HG02885 (cell line): ENCODE data around the gene NAALADL2.
A peak's percentile ranks its signal among the peaks of the same experiment; 100 is the strongest.
"Not testable (repeated sequence)": the region's sequence is repeated elsewhere in the genome, so short reads cannot be mapped to it uniquely, and the experiment has no call there.

Source experiments
- ATAC-seq: cut with Tn5 transposase; IDR thresholded peaks from one replicate; pipeline ENCODE4 v1.9.1; 2021; ENCODE audit warnings: mild to moderate bottlenecking; ENCODE audit not compliant: unreplicated experiment, poor library complexity

NAALADL2 gene

DNA sequence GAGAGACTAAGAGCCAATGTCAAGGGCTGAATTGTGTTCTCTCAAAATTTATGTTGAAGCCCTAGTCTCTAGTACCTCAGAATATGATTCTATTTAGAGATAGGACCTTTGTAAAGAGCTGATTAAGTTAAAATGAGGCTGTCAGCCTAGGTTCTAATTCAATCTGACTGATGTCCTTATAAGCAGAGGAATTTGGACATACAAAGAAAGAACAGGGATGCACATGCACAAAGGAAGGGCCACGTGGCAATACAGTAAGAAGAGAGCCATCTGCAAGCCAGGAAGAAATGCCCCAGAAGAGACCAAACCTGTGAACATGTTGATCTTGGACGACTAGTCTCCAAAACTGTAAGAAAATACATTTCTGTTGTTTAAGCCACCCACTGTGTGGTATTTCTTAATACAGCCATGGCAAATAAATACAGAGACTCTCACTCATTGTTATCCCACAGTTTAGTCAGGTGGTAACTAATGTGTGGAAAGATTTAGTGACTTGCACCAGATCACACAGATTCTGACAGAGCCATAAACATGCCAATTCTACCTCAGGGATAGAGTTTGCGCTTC is 652.2 kb downstream of the NAALADL2 start:
- ATAC-seq = no peak

GRCh38 chr3:175512700-175513099 is 653.6 kb downstream of the NAALADL2 start:
- ATAC-seq = no peak

DNA sequence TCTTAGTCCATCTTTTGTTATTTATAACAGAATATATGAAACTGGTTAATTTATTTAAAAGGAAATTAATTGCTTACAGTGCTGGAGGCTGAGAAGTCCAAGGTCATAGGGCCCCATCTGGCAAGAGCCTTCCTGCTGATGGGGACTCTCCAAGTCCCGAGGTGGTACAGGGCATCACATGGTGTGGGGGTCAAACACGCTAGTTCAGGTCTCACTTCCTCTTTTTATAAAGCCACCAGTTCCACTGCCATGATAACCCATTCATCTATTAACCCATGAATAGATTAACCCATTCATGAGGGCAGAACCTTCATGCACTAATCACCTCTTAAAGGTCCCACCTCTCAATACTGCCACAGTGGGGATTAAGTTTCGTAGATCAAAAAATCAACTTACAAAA is 659.3 kb downstream of the NAALADL2 start:
- ATAC-seq = peak; percentile 71

GRCh38 chr3:175521406-175521805 is 662.3 kb downstream of the NAALADL2 start:
- ATAC-seq = no peak

GRCh38 chr3:175526191-175526590 is 667.1 kb downstream of the NAALADL2 start:
- no peak for ATAC-seq

GRCh38 chr3:175526609-175527280 is 667.6 kb downstream of the NAALADL2 start:
- ATAC-seq = peak; percentile 49

DNA sequence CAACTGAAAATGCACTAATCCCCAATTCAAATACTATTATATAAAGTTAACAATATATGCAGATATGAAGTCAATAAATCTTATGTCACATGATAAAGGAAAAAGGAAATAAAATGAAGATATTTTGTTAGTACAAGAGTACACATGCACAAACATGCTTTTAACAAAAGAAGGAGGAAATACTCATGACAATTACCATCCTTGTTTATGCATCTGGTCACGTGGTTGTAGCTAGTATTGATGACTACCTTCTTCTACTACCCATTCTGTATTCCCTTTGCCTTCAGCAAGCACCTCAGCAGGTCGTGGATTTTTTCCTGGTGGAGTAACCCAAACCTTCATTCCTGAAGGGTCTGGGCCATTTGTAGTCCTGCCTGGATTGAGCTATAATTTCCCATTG is 669.6 kb downstream of the NAALADL2 start:
- ATAC-seq = not testable (repeated sequence)

GRCh38 chr3:175535351-175535750 is 676.2 kb downstream of the NAALADL2 start:
- no peak for ATAC-seq

DNA sequence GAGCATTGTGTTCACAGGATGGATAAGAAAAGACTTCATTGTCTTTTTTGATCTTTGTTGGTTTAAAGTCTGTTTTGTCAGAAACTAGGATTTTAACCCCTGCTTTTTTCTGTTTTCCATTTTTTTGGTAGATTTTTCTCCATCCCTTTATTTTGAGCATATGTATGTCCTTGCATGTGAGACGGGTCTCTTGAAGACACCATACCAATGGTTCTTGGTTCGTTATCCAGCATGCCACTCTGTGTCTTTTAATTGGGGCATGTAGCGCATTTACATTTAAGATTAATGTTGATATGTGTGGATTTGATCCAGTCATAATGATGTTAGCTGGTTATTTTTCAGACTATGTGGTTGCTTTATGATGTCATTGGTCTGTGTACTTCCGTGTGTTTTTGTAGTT is 687.0 kb downstream of the NAALADL2 start:
- no peak for ATAC-seq

GRCh38 chr3:175552929-175553328 is 693.8 kb downstream of the NAALADL2 start:
- ATAC-seq = no peak

DNA sequence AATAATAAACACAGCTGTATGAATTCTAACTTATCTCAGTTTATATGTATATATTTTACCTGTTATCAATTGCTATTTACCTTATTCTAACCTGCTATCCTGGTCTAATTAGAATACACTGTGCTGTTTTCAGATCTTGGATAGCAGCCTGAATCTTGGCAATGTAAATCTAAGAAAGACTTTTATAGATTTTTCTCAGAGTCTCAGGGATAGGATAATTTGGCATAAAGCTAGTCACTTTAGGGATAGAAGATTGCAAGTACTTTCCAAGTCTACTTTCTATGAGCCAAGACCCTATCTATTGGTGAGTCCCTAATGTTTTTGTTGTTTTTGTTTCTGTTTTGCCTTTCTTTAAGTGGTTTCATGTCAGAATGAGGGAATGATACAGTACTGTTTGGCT is 695.7 kb downstream of the NAALADL2 start:
- ATAC-seq = no peak

GRCh38 chr3:175558261-175558660 is 699.1 kb downstream of the NAALADL2 start:
- ATAC-seq = no peak

- no peak for ATAC-seq
Observed at GRCh38 chr3:175564363-175564762, 705.2 kb downstream of the NAALADL2 start.

DNA sequence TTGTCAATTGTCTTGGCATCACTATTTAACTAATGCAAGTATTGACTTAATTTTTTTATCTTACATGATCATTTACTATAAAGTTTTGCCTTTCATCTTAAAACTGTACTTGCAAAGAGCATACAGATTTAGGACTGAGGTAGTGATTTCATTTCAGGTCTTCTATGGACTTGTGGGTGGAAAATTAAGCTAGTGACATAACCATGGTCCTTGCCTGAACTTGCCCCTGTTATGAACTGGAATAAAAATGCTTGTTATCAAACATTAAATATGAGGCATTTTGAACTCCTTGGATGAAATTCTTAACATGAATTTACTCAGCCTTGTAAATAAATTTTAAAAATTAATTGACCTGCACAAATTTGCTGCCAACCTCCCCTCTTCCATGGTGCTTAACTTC is 712.0 kb downstream of the NAALADL2 start:
- no peak for ATAC-seq

DNA sequence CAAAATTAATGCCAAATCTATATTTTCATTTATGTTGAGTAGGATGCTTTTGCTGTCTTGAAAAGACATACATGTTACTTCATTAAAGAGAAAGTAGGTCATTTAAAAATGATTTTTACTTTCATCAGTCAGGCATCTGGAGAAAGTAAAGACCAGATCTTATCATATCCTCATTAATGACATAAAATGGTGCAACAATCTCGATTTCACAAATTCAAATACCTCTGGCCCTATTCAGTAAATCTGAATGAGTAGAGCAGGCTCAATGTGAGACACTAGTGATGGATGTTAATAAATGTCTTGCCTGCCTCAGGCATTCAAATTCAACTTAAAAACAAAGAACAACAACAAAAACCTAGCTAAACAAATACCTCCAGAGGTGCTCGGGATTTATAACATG is 714.1 kb downstream of the NAALADL2 start:
- no peak for ATAC-seq

DNA sequence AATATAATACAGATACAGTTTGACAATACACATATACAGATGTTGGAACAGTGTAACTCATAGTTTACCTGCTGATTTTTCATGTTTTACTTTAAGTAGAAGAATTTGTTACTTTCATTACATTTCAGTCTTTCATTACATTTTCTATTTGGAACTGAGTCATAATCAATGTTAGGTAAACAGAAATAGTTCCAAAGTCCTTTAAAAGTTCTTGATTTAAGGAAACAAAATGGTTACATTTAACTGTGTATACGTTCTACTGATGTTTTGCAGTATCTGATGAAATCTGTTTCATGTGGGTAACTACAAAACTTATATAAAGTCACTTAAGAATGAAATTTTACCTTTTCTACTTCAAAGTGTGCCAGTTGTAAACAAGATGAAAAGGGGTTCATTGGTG is 721.2 kb downstream of the NAALADL2 start:
- no peak for ATAC-seq

DNA sequence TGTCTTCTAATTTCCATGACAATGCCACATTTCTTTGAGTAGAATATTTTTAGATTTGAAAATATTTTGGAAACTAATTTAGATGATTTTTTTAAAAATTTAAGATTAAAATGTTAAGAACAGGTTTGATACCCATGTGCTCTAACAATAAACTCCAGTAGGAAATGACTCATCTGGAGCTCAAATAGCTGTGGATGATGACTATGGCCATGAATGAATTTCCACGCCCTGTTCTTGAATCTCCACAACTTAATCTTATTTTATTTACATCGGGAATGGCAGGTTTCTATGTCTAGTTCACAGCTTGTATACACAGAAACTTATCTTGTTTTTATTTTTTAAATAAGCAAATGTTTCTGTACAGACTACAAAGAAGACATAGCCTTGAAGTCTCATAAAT is 726.8 kb downstream of the NAALADL2 start:
- no peak for ATAC-seq

- no peak for ATAC-seq
Observed at GRCh38 chr3:175590745-175591144, 731.6 kb downstream of the NAALADL2 start.

- ATAC-seq = no peak
Observed at GRCh38 chr3:175591375-175591774, 732.2 kb downstream of the NAALADL2 start.

DNA sequence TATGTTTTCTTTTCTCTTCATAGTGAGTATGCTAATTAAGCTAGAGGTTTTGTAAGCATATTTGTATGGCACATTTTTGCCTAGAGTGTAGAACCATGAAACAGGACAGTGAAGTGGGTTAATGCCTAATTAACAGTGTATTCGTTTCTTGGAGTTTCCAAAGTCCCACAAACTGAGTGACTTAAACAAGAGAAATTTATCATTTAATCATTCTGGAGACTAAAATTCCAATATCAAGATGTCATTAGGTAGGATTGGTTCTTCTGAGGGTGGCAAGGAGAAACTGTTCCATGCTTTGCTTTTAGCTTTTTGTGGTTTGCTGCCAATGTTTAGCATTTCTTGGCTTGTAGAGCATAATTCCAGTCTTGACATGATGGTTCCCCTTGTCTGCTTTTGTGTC is 734.2 kb downstream of the NAALADL2 start:
- no peak for ATAC-seq

DNA sequence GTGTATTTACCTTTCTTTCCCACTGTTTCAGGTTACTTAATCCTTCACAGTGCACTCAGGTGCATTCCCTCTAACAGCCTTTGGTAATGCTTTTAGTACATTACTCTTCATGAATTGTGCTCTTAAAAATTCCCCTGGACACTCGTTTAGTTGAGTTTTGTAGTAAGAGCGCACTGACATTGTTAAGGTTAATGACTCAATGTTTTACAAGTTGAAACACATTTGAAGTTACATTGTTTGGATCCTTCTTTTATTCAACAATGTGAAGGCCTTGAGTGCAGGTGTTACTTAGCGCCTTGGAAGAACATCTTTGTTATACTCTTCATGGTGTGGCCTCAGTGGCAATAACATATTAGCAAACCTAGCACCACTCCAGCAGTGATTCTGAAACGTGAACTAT is 739.6 kb downstream of the NAALADL2 start:
- ATAC-seq = no peak

GRCh38 chr3:175601521-175601920 is 742.4 kb downstream of the NAALADL2 start:
- ATAC-seq = no peak
